Stimulated activated CD8-positive, alpha-beta memory T cell treated with anti-CD3 and anti-CD28 coated beads, Interleukin-7, amount 100 ng/mL, for 24 hours (primary cell): ENCODE data around the gene S100A13.
"Not testable (repeated sequence)": the region's sequence is repeated elsewhere in the genome, so short reads cannot be mapped to it uniquely, and the experiment has no call there.

Experiments used
- DNase-seq: peaks from one replicate; pipeline ENCODE4 v3.0.0-alpha.2; 2020; ENCODE audit warnings: low read depth

S100A13 gene

DNA sequence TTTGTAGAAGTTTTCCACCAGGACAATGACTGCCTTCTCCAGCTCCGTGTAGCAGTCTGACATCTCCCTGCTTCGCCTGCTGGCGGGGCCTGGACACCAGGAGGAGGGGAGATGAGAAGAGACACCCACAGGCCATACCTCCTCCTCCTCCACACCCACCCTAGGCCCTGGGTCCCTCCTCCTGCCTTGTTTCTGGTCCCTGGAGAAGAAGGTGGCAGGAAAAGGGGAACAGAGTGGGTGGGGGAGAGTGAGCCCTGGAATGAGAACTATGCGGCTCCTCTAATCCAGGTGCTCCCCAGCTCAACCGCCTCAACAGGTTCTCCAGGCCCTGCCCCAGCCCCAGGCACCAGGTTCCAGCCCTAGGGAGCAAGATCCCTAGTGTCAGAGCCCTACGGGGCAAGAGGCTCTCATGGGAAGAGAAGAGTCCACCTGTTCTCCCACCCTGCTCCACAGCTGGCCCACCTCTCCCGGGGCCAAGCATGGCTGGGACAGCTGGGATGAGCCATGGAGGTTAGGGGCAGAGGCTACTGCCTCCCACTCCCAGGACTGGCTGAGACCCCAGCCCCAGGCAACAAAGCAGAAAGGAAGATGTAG lies 19.1 kb downstream of the S100A13 start:
- no peak for DNase-seq

DNA sequence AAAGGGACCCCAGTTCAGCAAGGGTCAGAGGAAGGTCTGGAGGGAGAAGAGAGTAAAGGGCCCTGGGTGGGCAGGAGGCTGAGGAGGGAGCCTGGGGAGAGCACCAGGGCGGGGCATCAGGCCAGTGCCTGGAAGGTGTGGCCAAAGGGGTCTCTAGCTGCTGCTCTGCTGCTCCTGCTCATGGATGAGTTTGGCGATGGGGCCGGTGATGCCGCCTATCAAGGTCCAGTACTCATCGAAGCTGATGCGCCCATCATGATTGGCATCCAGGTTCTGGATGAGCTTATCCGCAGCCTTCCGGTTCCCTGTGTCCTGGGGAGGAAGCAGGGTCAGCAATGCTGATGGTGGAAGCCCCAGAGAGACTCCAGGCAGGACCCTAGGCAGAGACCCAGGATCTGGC lies 19.9 kb downstream of the S100A13 start:
- DNase-seq: no peak

DNA sequence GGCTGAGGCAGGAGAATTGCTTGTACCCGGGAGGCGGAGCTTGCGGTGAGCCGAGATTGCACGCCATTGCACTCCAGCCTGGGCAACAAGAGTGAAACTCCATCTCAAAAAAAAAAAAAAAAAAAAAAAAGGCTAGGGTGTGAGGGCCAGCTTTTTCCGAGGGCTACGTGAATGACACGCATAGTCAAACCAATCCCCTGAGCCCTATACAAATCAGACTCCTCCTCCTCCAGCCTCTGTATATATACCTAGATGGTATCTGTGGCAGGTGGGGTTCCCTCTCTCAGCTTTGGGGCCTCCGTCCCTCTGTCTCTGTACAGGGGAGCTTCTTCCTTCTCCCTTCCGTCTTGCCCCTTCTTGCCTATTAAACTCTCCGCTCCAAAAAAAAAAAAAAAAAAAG lies 21.1 kb downstream of the S100A13 start:
- DNase-seq: no peak

- DNase-seq: no peak
Observed at GRCh38 chr1:153602749-153603148, 24.6 kb downstream of the S100A13 start.

- DNase-seq: no peak
Observed at GRCh38 chr1:153599847-153600246, 27.5 kb downstream of the S100A13 start.

DNA sequence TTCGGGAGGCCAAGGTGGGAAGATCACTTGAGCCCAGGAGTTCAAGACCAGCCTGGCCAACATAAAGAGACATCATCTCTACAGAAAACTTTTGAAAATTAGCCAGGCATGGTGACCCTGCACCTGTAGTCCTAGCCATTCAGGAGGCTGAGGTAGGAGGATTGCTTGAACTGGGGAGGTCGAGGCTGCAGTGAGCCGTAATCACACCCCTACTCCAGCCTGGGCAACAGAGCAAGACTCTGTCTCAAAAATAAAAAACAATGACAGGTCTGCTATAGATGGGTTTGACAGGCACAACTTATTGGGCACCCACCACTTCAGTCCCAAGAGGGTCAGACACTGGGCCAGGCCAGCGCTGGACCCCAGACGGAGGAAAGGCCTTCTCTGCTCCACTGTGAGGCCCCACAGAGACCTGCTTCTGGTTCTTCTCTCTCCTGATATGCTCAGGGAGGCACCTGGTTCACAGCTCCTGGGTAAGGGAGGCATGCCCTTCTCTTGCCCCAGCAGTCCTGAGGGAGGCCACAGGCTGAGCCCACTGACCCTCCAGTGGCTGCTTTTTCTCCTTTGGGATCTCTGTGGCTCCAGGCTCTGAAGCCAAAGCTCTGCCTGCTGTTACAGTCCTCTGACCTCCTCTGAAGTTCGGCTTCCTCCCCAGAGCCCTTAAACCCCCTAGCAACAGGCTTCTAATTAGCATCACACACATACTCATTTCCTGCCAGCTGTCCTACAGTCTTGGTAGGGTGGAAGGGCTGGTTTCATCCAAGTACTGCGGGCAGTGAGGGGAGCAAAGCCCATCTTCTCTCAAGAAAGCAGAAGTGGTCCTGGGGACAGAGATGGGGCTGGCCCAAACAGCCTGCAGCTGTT lies 28.8 kb downstream of the S100A13 start:
- no peak for DNase-seq

GRCh38 chr1:153597206-153597605 lies 30.1 kb downstream of the S100A13 start:
- DNase-seq: no peak

DNA sequence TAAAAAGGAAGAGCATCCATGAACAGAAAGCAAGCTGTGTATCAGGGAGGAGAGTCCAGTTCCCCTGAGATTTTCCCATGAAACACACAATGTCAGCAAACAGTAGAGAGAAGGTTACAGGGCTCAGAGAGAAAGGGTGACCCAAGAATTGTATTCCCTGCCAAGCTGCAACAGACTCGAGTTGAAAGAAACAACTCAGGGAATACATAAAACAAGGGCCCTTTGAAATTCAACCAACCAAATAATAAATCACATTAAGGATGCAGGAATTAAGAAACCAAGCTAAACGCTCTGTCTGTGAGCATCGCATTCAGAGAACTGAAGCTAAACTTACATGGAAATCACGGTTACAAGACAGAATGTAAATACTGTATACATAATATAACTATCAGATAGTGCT lies 34.6 kb downstream of the S100A13 start:
- no peak for DNase-seq

GRCh38 chr1:153588482-153588881 lies 38.8 kb downstream of the S100A13 start:
- DNase-seq: no peak

GRCh38 chr1:153588033-153588432 lies 39.3 kb downstream of the S100A13 start:
- not testable (repeated sequence) for DNase-seq

DNA sequence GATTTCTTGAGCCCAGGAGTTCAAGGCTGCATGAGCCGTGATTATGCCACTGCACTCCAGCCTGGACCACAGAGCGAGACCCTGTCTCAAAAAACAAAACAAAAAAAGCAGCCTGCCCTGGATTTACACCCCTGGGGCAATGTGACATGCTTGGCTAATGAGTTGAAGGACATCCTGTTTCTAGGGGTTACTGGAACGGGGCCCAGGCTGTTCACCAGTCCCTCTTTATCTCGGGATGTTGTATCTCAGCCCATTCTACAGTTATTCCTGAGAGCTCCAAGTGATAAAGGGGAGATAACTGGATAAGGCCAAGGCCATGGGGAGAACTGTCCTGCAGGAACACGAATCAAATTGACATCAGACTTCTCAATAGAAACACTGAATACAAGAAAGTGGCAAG lies 40.0 kb downstream of the S100A13 start:
- DNase-seq: no peak

GRCh38 chr1:153586347-153586746 lies 41.0 kb downstream of the S100A13 start:
- DNase-seq: no peak

DNA sequence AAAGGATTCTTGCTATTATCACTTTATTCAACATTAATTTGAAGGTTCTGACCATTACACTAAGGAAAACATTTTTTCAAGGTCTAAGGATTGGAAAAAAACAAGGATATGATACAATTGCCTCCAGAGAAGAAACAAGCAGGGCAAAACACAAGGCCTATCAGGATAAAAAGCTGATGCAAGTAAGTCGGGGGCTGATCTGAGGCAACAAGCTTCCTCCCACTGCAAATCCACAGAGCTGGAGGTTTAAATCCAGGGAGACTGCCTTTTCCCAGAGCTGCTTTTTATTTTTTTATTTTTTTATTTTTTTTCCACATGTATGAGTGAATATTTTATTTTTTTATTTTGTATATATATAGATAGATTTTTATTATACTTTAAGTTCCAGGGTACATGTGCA lies 42.3 kb downstream of the S100A13 start:
- no peak for DNase-seq

DNA sequence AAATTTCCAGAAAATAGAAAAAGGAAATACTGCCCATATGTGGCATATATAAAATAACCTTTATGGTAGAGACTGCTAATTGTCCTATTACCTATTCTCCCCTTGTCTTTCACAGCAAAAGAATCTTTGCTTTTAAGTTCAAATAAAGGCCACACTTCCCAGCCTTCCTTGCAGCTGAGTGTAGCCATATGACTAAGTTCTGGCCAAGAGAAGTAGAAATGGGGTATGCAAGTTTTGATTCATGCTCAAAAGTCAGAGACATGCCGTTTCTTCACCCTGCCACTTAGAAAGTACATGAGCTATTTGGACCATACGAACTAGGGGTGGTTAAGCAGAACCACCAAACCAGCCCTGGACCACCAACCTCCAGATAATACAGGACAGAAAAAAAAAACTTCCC lies 43.3 kb downstream of the S100A13 start:
- DNase-seq: no peak

GRCh38 chr1:153583514-153583913 lies 43.8 kb downstream of the S100A13 start:
- not testable (repeated sequence) for DNase-seq

DNA sequence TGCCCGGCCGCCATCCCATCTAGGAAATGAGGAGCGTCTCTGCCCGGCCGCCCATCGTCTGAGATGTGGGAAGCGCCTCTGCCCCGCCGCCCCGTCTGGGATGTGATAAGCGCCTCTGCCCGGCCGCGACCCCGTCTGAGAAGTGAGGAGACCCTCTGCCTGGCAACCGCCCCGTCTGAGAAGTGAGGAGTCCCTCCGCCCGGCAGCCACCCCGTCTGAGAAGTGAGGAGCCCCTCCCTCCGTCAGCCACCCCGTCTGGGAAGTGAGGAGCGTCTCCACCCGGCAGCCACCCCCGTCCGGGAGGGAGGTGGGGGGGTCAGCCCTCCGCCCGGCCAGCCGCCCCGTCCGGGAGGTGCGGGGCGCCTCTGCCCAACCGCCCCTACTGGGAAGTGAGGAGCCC lies 44.5 kb downstream of the S100A13 start:
- DNase-seq: not testable (repeated sequence)

DNA sequence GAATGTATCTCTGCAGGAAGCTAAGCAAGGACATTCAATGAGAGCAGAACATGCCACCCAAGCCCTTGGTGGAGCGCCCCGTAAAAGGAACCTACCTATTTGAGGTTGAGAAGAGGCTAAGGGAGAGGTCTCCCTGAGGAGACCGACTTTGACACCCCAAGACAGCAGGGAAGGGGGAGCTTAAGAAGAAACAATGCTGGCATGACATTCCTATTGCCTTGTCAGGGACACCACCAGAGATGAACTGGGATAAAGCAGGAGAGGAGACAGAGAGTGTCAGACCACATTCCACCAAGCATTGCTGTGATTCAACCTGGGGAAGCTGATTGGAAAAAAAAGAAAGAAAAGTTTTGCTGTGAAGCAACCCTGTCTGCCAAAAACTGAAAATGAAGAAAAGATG lies 48.4 kb downstream of the S100A13 start:
- DNase-seq: no peak

GRCh38 chr1:153578490-153578889 lies 48.8 kb downstream of the S100A13 start:
- DNase-seq: no peak

- no peak for DNase-seq
Observed at GRCh38 chr1:153577624-153578051, 49.7 kb downstream of the S100A13 start.

- DNase-seq: no peak
Observed at GRCh38 chr1:153577138-153577537, 50.2 kb downstream of the S100A13 start.

GRCh38 chr1:153575497-153575896 lies 51.8 kb downstream of the S100A13 start:
- DNase-seq: not testable (repeated sequence)

DNA sequence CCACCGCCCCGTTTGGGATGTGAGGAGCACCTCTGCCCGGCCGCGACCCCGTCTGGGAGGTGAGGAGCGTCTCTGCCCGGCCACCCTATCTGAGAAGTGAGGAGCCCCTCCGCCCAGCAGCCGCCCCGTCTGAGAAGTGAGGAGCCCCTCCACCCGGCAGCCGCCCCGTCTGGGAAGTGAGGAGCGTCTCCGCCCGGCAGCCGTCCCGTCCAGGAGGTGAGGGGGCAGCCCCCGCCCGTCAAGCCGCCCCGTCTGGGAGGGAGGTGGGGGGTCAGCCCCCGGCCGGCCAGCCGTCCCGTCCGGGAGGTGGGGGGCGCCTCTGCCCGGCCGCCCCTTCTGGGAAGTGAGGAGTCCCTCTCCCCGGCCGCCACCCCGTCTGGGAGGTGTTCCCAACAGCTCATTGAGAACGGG lies 52.2 kb downstream of the S100A13 start:
- DNase-seq: not testable (repeated sequence)

DNA sequence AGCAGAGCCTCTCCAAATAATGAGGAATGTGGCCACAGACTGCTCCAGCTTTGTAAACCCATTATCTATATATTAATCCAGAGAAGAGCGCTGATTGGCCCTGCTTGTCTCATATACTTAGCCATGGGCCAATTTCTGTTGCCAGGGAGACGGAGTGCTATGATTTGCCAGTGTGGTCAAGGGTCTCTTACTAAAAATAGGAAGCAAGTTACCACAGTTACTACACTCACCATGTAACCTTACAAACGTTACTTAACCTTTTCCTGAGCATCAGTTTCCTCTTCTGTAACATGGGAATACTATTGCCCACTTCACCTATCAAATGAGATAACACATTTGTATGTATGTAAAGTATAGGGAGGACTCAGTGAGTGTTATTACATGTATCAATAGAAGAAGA lies 54.0 kb downstream of the S100A13 start:
- no peak for DNase-seq

DNA sequence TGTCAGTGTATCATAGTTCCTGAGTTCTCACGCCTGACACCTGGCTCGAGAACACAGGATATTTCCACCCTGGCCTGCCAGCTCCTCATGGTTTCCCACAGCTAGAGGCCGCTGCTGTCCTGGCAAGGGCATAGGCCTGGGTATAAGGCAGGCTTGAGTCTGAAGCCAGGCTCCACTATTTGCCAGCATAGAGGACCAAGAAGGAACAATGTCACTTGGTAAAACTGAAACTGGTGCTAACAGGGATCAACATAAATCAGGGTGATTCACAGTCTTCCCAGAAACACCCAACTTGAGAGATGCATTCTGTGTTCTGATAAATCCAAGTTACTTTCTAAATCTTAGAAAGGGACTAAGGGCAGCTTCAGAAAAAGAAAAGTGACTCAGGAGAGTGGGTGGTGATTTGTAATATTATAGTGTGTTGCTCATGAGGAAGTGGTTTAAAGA lies 54.7 kb downstream of the S100A13 start:
- DNase-seq: no peak
